Measurements from ENCODE around the gene SGMS1.

- TF ChIP-seq EZH2 (IDR thresholded peaks at IDR 0.05; ENCODE audit: borderline replicate concordance, low read length) (no peak), CTCF (conservative IDR thresholded peaks at IDR 0.05 in 1 of 2, IDR thresholded peaks at IDR 0.05 in 1 of 2; ENCODE audit: extremely low read depth in 1 of 2, insufficient read depth in 1 of 2, low read depth in 1 of 2, low read length in 2 of 2) (no peak)
Measured at GRCh38 chr10:50381642-50382041, 242.1 kb downstream of the SGMS1 start.

Data from mammary epithelial cell (primary cell).